Heart right ventricle (tissue), 16 donors: Measurements from ENCODE around the gene KIAA1328. TPM values are rescaled to one million over a fixed set of nuclear protein-coding genes. Genes with fewer than 3 reads are reported as not detected.

Experiments used
- ATAC-seq, 8 donors: fragments of 200-7000 bp; cut with Tn5 transposase; one replicate each; pipeline ENCODE4 v1.9.1; 2020; ENCODE audit warnings: mild to moderate bottlenecking in 8 of 8, moderate library complexity in 8 of 8, moderate number of reproducible peaks in 1 of 8
- DNase-seq, 2 donors: peaks; one replicate each; pipeline ENCODE4 v3.0.0-alpha.2; 2020
- H3K27ac ChIP-seq, 10 donors: fragments of 200-600 bp; sonication (generic) in 2 of 10; one replicate each; pipeline versions ENCODE4 v1.5.0 to v1.8.0; 2020 to 2022; ENCODE audit warnings: mild to moderate bottlenecking in 3 of 10
- H3K27me3 ChIP-seq, 7 donors: fragments of 200-600 bp; one replicate each; pipeline ENCODE4 v1.8.0; 2021 to 2022; ENCODE audit warnings: mild to moderate bottlenecking in 2 of 7
- H3K36me3 ChIP-seq, 9 donors: fragments of 200-600 bp; sonication (generic) in 1 of 9; one replicate each; pipeline versions ENCODE4 v1.5.0 to v1.8.0; 2020 to 2022; ENCODE audit warnings: mild to moderate bottlenecking in 2 of 9
- H3K4me1 ChIP-seq, 9 donors: fragments of 200-600 bp; sonication (generic) in 1 of 9; one replicate each; pipeline versions ENCODE4 v1.5.0 to v1.8.0; 2020 to 2022; ENCODE audit warnings: mild to moderate bottlenecking in 4 of 9
- H3K4me3 ChIP-seq, 10 donors: fragments of 200-600 bp; sonication (generic) in 2 of 10; one replicate each; pipeline versions ENCODE4 v1.5.0 to v1.8.0; 2020 to 2022; ENCODE audit warnings: mild to moderate bottlenecking in 7 of 10, moderate library complexity in 2 of 10
- H3K9me3 ChIP-seq, 11 donors: fragments of 200-600 bp in 10 of 11; sonication (generic) in 2 of 11; one replicate each; pipeline versions ENCODE4 v1.5.0 to v1.8.0; 2013 to 2022; ENCODE audit warnings: mild to moderate bottlenecking in 2 of 11, control low read depth in 1 of 11, moderate library complexity in 1 of 11
- CTCF ChIP-seq, 9 donors: fragments of 200-600 bp; sonication (generic) in 2 of 9; IDR thresholded peaks; one replicate each; pipeline versions ENCODE4 v1.5.0 to v1.8.0; 2021 to 2022; ENCODE audit warnings: antibody characterized with exemption in 9 of 9, mild to moderate bottlenecking in 5 of 9, moderate library complexity in 1 of 9
- WGBS, 2 donors: extraction: QIAGEN DNeasy Blood & Tissue Kit; methylation state at CpG; one replicate each; pipeline ENCODE4 v1.1.7; 2013; ENCODE audit warnings: inconsistent platforms in 1 of 2; 5-methylcytosine and 5-hydroxymethylcytosine counted together
- intact Hi-C, 10 donors: fragments of 100-400 bp; cut with DNase I; formaldehyde crosslinking; loops; one replicate each; pipeline versions ENCODE4 v1.11.1 to v1.14.2; 2022
- polyA plus RNA-seq, 2 donors: library from polyadenylated mRNA; stranded (reverse); fragments of 200-250 nt; gene quantifications; one replicate each; pipeline ENCODE4 v1.2.3, GENCODE V29; 2013
- total RNA-seq, 10 donors: library from RNA; stranded (reverse); fragmentation: NEBNext Ultra II Directional in 3 of 10; extraction: Animal tissue kit (Norgen Biotek cat#: 25700) in 3 of 10; gene quantifications; one replicate each; pipeline versions ENCODE4 v1.2.1 to v1.2.4, GENCODE V29; 2021 to 2023
- donor health status: Arrhythmogenic right ventricular cardiomyopathy.
- donor health status: ischemic (EF 13 %, LVEDD 7.1; RV severe dilation, severe dysfunction).
- donor health status: healthy with polysubstance abuse.
- donor health status: DM: no; HTN: yes; CAD: no.
- donor health status: DM: no; HTN: no; CAD: no.
- donor health status: ischemic (EF 25% LVEDD 6.9; RV normal size, moderate dysfunction).
- donor health status: ischemic (EF 25% LVEDD 5.7; RV mildly dilated, moderate dysfunction).
- donor health status: healthy.
- donor health status: DM: yes; HTN: yes; CAD: no.
- donor health status: Ischemic cardiomyopathy.
- donor health status: ischemic (EF 35%, LVEDD 5.7; RV mildly dilated, moderate dysfunction).
- donor health status: nonischemic (EF 11% LVEDD 7.7; RV severe dilation, severe dysfunction).
- donor health status: DM: yes; HTN: yes; CAD: no.
- donor health status: PGD.
- donor health status: ischemic (EF 29% LVEDD 5.4; RV normal size, mild dysfunction).
- donor health status: nonischemic (EF 23%, LVEDD 6.1; RV moderate dilation, normal function).

The KIAA1328 gene
- total and polyA plus RNA-seq, 12 donors = 1.9 to 6.3 (median 5.1) TPM

GRCh38 chr18:37264956-37265355 is 436.0 kb downstream of the KIAA1328 start:
- WGBS, 2 donors = 92 to 93% methylated on average over 14 of the region's 14 CpGs
- TF ChIP-seq CTCF (IDR thresholded peaks at IDR 0.05) = no peak
- H3K4me1 ChIP-seq = no peaks in the 10 kb centered on the region
- no peak overlapping the region for H3K4me3 ChIP-seq
- DNase-seq (no peak), ATAC-seq (no peak)
- H3K27me3 ChIP-seq = peaks cover 0 to 36% (median 23%) of the 10 kb centered on the region in 7 donors
- intact Hi-C loops = no loop called here
- H3K9me3 ChIP-seq = no peaks in the 10 kb centered on the region
- no peaks in the 10 kb centered on the region for H3K36me3 ChIP-seq
- H3K27ac ChIP-seq = no peak overlapping the region

GRCh38 chr18:37265382-37265781 is 436.5 kb downstream of the KIAA1328 start:
- no peak for DNase-seq
- 43 to 55% methylated on average over 2 of the region's 2 CpGs for WGBS, 2 donors
- intact Hi-C loops = no loop called here
- Histone ChIP-seq H3K4me3 (no peak overlapping the region), H3K4me1 (no peaks in the 10 kb centered on the region), H3K36me3 (no peaks in the 10 kb centered on the region), H3K27ac (no peak overlapping the region), H3K27me3 (peaks cover 0 to 32% (median 22%) of the 10 kb centered on the region in 7 donors), H3K9me3 (no peaks in the 10 kb centered on the region)
- no peak for TF ChIP-seq CTCF (IDR thresholded peaks at IDR 0.05)
- no peak for ATAC-seq

- 28 to 31% methylated on average over 13 of the region's 13 CpGs for WGBS, 2 donors
- no peak for ATAC-seq
- no peak overlapping the region for H3K27ac ChIP-seq
These were observed 437.4 kb downstream of the KIAA1328 start for GRCh38 chr18:37266290-37266689.

GRCh38 chr18:37270038-37270665 is 441.2 kb downstream of the KIAA1328 start:
- no peak for TF ChIP-seq CTCF (IDR thresholded peaks at IDR 0.05)
- no peaks in the 10 kb centered on the region for H3K4me1 ChIP-seq
- H3K27ac ChIP-seq = no peak overlapping the region
- 12 to 19% methylated on average over 8 of the region's 8 CpGs for WGBS, 2 donors
- DNase-seq (peak in 1 of 2 donors; percentile 44), ATAC-seq (peak in 7 of 8 donors; percentile 49 to 71 (median 65))
- no peaks in the 10 kb centered on the region for H3K36me3 ChIP-seq
- intact Hi-C loops = no loop called here
- peaks cover 5 to 46% (median 36%) of the 10 kb centered on the region in 7 donors for H3K27me3 ChIP-seq
- H3K4me3 ChIP-seq = no peak overlapping the region
- no peaks in the 10 kb centered on the region for H3K9me3 ChIP-seq

More at GRCh38 chr18:37266290-37266689, 437.4 kb downstream of the KIAA1328 start:
- TF ChIP-seq CTCF (IDR thresholded peaks at IDR 0.05) = peak in 1 of 9 donors; percentile 12
- no peak overlapping the region for H3K4me3 ChIP-seq
- H3K27me3 ChIP-seq = peaks cover 0 to 32% (median 16%) of the 10 kb centered on the region in 7 donors
- DNase-seq = no peak
- H3K4me1 ChIP-seq = no peaks in the 10 kb centered on the region
- H3K36me3 ChIP-seq = no peaks in the 10 kb centered on the region
- intact Hi-C loops = no loop called here
- no peaks in the 10 kb centered on the region for H3K9me3 ChIP-seq
